SK-N-MC (cell line): Measurements from ENCODE around the gene MED23.

ENCODE experiments used
- DNase-seq: peaks from one replicate; pipeline ENCODE4 v3.0.0-alpha.2; 2011; ENCODE audit warnings: low read depth, low spot score
- H3K27ac ChIP-seq: fragments of 200-600 bp; sonication (generic); 2 replicates; pipeline ENCODE4 v1.5.1; 2016; ENCODE audit warnings: mixed run types
- H3K36me3 ChIP-seq: fragments of 200-600 bp; sonication (generic); 2 replicates; pipeline ENCODE4 v1.6.1; 2017; ENCODE audit warnings: antibody characterized with exemption, low read length, mixed read lengths; ENCODE audit not compliant: insufficient read depth
- H3K4me3 ChIP-seq: fragments of 200-600 bp; sonication (generic); 2 replicates; pipeline ENCODE4 v1.5.1; 2016
- H3K9ac ChIP-seq: fragments of 200-600 bp; sonication (generic); 2 replicates; pipeline ENCODE4 v1.8.0; 2017; ENCODE audit warnings: mixed run types, mixed read lengths; ENCODE audit not compliant: insufficient read length
- H3K9me3 ChIP-seq: fragments of 200-600 bp; sonication (generic); 2 replicates; pipeline ENCODE4 v1.6.1; 2017; ENCODE audit warnings: low read depth, mild to moderate bottlenecking, antibody characterized with exemption, low read length, moderate library complexity, mixed read lengths
- EZH2 ChIP-seq: fragments of 200-600 bp; sonication (generic); IDR thresholded peaks from one replicate; pipeline ENCODE4 v1.6.1; 2017; ENCODE audit warnings: antibody characterized with exemption
- FOXP2 ChIP-seq: optimal IDR thresholded peaks from 2 replicates; pipeline ENCODE3; 2011; ENCODE audit warnings: mild to moderate bottlenecking, moderate library complexity; ENCODE audit not compliant: insufficient read depth; ENCODE audit errors: extremely low read length, control extremely low read depth
- POLR2AphosphoS5 ChIP-seq: IDR thresholded peaks from 2 replicates; pipeline ENCODE4 v1.6.1; 2012; ENCODE audit warnings: mild to moderate bottlenecking, low read depth, low read length, borderline replicate concordance

The MED23 gene

DNA sequence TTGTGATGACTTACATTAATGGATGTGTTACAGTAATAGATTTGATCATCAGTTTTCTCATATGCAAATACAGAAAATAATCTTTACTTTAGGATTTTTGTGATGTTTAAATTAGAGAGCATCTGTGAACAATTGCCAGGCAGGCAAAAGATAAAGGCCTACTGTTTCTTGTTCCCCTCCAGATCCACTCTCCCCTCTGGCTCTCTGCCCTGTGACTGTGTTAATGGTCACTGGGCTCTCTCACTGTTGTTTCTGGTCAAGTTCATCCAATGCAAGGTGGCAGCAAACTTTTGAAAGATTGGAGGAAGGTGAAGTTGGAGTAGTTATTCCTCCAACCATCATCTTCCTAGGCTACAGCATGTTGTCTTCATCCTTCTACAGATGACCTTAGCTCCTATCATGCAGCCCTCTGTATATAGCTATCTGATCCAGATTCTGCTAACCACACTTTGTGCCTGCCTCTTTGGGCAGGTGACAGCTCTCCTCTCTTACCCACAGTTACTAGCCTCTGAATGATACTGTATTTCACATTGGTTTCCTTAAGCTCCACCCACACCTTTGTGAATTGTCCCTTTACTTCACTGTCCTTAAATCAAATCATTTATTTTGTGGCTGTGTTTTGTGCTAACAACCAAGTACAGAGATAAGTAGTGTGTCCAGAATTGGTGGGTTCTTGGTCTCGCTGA lies 103.9 kb downstream of the MED23 start:
- H3K9ac ChIP-seq: no peak overlapping the region
- no peak for DNase-seq
- H3K9me3 ChIP-seq: no peaks in the 10 kb centered on the region; the same call in 1 of the 2 replicates
- no peak overlapping the region for H3K27ac ChIP-seq
- H3K36me3 ChIP-seq: no peaks in the 10 kb centered on the region
- no peak for TF ChIP-seq POLR2AphosphoS5
- no peak for TF ChIP-seq FOXP2
- no peak for TF ChIP-seq EZH2
- no peak overlapping the region for H3K4me3 ChIP-seq
